ENCODE results near the gene JAK3. TPM values are rescaled to one million over a fixed set of nuclear protein-coding genes. Genes with fewer than 3 reads are reported as not detected.

The JAK3 gene
- total and polyA plus RNA-seq, 2 of the 4 experiments (the other 2 are of a cell fraction): 0.36 to 1.5 TPM

GRCh38 chr19:17780781-17781180 lies 67.0 kb downstream of the JAK3 start:
- Histone ChIP-seq H3K27ac (ENCODE audit: insufficient read depth, low read length) (no peak overlapping the region), H2BK20ac (ENCODE audit: low read depth, low read length) (no peak overlapping the region), H2AFZ (replicated peaks; ENCODE audit: low read length, poor library complexity) (no peak overlapping the region), H3K36me3 (ENCODE audit: control insufficient read depth, insufficient read depth, low read length) (no peaks in the 10 kb centered on the region), H2BK120ac (ENCODE audit: low read depth, low read length) (no peak overlapping the region), H4K8ac (ENCODE audit: low read depth in 2 of 2, low read length in 2 of 2) (no peak overlapping the region), H3K9me1 (ENCODE audit: insufficient read depth, low read length) (no peaks in the 10 kb centered on the region), H3K23ac (ENCODE audit: low read depth, low read length) (no peak overlapping the region), H3K56ac (ENCODE audit: extremely low read depth, insufficient read depth, low read length) (no peak overlapping the region), H3K4ac (ENCODE audit: low read depth, low read length) (no peak overlapping the region), H3K4me3 (ENCODE audit: insufficient read depth, low read depth, low read length) (no peak overlapping the region), H3K79me1 (ENCODE audit: low read depth in 1 of 2, low read length in 2 of 2) (no peaks in the 10 kb centered on the region), H3K4me1 (ENCODE audit: control insufficient read depth, insufficient read depth, low read length) (no peaks in the 10 kb centered on the region), H2BK15ac (ENCODE audit: low read depth, low read length) (no peak overlapping the region), H3K14ac (replicated peaks; ENCODE audit: low read depth, low read length) (no peak overlapping the region), H2AK5ac (ENCODE audit: low read depth, low read length) (no peak overlapping the region), H2AK9ac (replicated peaks; ENCODE audit: low read depth, low read length, poor library complexity) (no peak overlapping the region), H3K27me3 (ENCODE audit: control insufficient read depth, insufficient read depth, low read length) (no peaks in the 10 kb centered on the region; the same call in 1 of the 2 replicates), H4K5ac (ENCODE audit: low read depth, low read length) (no peak overlapping the region), H4K91ac (ENCODE audit: insufficient read depth, low read depth, low read length) (no peak overlapping the region), H2BK5ac (ENCODE audit: low read depth, low read length, poor library complexity, severe bottlenecking) (no peak overlapping the region), H3K18ac (ENCODE audit: low read depth, low read length) (no peak overlapping the region), H3K9me3 (ENCODE audit: control insufficient read depth, insufficient read depth, low read length) (no peaks in the 10 kb centered on the region), H3K4me2 (ENCODE audit: low read depth, low read length) (no peak overlapping the region), H3K9ac (ENCODE audit: low read depth, low read length) (no peak overlapping the region), H4K20me1 (ENCODE audit: insufficient read depth, low read length) (no peaks in the 10 kb centered on the region)
- TF ChIP-seq CTCF (conservative IDR thresholded peaks at IDR 0.05; ENCODE audit: low read depth, low read length): no peak
- TF ChIP-seq RFX5 (IDR thresholded peaks at IDR 0.05; ENCODE audit: low read depth, low read length): no peak
- TF ChIP-seq RCOR1 (IDR thresholded peaks at IDR 0.05; ENCODE audit: insufficient replicate concordance, low read length): no peak
- no peak for TF ChIP-seq BHLHE40 (IDR thresholded peaks at IDR 0.05; ENCODE audit: low read depth, low read length)
- no peak for TF ChIP-seq CHD1 (IDR thresholded peaks at IDR 0.05; ENCODE audit: low read depth, low read length)
- TF ChIP-seq RAD21 (IDR thresholded peaks at IDR 0.05; ENCODE audit: low read length): no peak
- TF ChIP-seq FOS (IDR thresholded peaks at IDR 0.05; ENCODE audit: low read depth, low read length): no peak
- TF ChIP-seq MXI1 (IDR thresholded peaks at IDR 0.05; ENCODE audit: borderline replicate concordance, low read depth, low read length): no peak
- WGBS, 2 experiments (ENCODE audit: extremely low coverage in 2 of 2, insufficient read length in 1 of 2): no CpG with 5 or more reads among the region's 2 CpGs
- no TSS peak for BruUV-seq (replicated peaks)
- POLR2A ChIA-PET (ENCODE audit: unreplicated experiment): no interaction called here
- dilution Hi-C loops (cut with HindIII; ENCODE audit: low sequenced_read_pairs, unreplicated experiment): no loop called here
- in situ Hi-C loops (cut with MboI; ENCODE audit: low sequenced_read_pairs): no loop called here
- no peak for DNase-seq
- CTCF ChIA-PET: no interaction called here
- ATAC-seq (ENCODE audit: low read depth): no peak
- intact Hi-C loops (cut with micrococcal nuclease): loop anchor here (10.0 kb wide), 1 partner anchor 74 kb away; the partner anchor contains the start of gene RPL18A
